Measurements from ENCODE around the gene SEMA3B.
"Not testable (repeated sequence)": the region's sequence is repeated elsewhere in the genome, so short reads cannot be mapped to it uniquely, and the experiment has no call there.

The SEMA3B gene

DNA sequence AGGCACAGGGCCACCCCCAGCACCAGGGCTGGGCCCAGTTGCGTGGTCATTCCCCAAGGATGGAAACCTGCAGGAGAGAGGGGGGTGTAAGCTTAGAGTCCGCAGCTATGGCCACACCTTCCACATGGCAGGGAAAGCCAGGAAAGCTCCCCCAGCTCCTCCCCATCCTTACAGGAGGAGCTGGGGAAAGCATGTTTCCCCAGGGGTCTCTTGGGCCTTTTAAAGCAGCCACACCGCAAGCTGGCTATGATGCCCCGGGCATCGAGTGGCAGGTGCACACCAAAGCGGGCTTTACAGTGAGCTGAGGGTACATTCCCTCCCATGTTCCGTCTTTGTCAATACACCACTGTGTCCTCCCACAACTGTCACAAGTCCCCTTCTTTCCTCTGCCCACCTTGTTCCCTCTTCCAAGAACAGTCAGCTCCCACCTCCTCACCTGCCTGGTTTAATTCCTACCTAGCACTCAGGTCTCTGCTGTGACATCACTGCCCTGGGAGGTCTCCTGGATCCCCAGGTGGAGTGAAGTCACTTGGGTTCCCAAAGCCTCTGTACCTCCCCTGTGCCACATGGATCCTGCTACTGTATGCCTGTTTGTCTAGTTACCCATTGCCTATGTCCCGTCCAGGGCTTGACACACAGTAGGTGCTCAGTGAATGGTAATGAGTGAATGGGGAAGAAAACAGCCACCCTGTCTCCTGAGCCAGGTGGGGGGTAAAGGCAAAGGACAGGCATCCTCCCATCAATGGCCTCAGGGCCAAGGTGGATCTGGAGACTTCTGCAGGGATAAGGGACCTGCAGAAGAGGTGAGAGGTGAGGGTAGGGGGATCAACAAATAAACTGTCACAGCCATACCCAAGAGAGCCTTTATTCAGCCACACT, 26.8 kb downstream of the SEMA3B start:
- DNase-seq = no peak

DNA sequence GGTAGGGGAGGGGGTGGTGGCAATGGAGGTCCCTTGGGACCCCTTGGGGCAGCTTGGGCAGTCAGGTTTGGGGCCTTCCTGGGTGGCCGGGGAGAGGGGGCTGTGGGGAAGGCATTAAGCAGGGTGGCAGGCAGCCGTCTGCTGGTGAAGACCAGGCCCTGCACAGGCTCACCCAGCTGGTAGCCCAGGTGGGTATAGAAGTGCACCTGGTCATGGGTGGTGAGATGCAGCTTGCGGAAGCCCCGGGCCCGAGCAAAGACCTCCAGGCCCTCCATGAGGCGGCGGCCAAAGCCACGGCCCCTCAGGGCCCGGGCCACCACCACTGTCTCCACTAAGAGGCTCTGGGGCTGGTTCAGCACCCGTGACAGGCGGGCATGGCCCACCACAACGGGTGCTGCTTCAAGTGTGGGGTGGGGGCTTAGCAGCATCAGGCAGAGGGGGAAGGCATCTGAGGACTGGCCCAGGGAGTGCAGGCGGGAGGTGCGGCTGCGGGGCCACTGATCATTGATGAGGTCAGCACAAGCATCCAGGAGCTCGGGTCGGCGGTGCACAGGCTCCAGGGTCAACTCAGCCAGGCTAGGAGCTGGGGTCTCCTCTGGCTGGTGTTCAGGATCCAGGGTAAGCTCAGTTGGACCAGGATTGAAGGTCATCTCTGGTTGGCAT, 27.9 kb downstream of the SEMA3B start:
- DNase-seq = no peak

DNA sequence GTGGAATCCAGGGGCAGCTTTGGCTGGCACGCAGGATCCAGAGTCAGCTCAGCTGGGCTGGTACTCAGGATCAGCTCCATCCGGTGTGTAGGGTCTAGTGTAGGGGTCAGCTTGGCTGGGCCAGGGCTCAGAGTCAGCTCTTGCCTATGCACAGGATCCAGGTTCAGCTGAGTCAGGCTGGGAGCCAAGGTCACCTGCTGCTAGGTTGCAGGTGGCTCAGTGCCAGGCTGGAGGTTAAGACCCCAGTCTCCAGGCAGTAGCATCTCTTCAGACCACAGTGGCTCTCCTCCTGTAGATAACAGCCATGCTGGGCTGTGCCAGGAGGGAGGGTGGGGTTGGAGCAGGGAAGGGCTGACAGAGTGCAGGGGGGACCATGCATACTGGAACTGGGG, 28.4 kb downstream of the SEMA3B start:
- DNase-seq = no peak

DNA sequence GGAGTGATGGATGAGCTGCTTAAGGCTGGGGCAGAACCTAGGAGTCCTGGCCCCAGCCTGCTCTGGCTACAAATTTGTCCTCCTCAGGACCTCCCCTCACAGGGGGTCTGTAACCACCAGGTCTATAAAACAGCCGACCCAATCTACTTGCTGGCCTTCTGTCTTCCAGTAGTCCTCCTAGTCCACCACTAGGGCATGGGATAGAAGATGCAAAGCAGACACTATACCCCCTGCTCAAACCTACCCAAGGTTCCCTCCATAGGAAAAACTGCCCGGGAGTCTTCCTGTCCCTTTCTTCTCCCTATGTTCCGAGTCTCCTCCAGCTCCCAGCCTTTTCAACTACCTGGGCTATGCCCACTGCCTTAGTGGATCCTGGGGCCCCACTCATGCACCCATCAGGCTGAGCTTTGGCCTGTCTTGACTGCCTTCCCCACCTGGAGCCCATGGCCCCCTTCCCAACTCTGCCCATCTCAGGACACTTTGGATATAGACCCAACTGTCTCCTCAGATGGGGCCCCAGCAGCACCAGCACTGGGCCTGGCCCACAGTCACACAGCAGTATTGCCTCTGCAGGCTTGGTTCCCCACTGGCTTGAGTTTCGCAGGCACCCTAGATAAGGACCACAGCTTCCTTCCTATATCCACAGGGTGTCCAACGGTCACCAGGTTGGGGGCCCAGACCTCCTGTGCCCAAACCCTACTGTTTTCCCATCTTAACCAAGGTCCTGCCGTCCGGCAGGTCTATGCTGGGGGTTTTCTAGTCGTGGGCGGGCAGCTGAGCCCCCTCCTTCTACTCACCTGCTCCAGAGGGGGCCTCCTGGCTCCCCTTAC, 29.2 kb downstream of the SEMA3B start:
- DNase-seq = no peak

DNA sequence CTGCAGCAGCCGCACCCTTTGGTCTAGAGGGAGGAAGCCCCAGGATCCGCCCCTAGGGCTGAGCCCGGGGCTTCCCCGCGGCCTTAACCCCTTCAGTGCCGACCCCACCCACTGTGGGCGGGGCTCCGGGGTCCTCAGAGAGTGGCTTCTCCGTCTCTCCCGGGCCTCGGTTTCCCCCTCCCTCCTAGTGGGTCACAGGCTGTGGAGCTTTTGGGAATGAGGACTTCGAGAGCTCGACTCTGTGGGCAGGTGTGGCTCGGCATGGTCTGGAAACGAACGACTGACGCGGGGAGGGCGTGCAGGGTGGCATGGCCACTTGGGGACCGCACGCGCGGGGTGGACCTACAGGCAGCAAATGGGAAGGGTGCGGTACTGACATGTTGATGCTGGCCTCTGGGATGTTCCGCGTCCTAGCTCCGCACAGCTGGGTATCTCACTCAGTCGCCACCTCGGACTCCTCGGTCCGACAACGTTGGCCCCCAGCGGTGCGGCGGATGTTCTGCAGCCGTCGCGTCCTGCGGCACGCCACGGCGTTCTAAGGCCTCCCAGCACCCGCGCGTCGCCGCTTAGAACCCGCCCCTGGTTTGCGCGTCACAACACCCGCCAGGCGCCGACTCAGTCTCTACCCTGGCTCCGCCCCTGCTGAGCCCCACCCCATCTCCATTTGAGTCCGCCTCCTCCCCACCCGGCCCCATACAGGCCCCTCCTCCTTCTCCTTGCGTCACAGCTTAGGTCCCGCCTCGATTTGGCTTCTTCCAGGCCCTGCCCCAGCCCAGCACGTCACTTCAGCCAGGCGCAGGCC, 30.1 kb downstream of the SEMA3B start, which contains the start of the genes HYAL3 and NAA80:
TSS of gene HYAL3 (minus strand) at position 570 of the 802 bp plus-strand sequence. CDS start 3,803 bp downstream, outside the sequence.
TSS of gene NAA80 (minus strand) at position 570 of the 802 bp plus-strand sequence. CDS start 1,942 bp downstream, outside the sequence.
- peak; percentile 99 for DNase-seq

DNA sequence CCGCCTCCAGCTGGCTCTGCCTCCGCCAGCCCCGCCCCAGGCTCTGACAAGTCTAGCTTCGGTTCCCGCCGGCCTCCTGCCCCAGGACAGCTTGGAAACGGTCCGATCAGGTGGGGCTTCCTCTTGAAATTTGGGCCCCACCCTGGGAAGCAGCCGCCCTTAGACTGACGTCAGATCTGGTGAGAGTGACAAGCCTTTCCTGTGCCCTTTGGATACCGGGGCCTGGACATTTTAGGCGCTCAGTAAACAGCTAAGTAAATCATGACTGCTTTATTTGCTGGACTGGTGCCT, 30.6 kb downstream of the SEMA3B start:
- DNase-seq = no peak

DNA sequence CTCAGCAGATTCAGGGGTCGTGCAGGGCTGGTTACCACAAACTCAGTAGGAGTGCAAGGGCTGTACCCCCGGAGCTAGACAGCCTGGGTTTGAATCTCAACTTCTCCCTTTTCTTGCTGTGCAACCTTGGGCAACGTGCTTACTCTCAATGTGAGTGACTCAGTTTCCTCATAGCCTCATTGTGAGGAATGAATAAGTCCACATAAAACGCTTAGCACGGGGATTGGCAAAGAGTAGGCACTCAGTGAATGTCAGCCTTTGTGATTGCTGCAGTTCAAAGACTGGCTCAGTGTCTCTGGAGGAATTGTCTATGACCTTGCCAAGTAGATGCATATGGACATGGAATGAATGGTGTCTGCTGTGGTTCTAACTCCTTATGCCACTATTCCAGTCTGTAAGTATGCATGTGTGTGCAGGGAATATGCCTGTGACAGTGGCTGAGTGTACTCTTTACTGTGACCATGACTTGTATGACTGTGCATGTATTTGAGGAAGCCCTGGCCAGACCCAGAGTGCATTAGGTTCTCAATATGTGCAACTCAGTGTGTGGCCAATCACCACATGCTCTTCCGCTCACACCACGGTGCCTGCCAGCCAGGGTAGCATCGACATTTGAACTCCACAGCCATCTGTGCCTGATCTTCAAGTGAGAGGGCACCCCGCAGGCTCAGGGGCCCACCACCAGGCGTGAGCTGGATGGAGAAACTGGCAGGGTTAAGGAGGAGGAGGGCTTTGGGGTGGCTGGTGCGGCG, 31.2 kb downstream of the SEMA3B start:
- DNase-seq = no peak

DNA sequence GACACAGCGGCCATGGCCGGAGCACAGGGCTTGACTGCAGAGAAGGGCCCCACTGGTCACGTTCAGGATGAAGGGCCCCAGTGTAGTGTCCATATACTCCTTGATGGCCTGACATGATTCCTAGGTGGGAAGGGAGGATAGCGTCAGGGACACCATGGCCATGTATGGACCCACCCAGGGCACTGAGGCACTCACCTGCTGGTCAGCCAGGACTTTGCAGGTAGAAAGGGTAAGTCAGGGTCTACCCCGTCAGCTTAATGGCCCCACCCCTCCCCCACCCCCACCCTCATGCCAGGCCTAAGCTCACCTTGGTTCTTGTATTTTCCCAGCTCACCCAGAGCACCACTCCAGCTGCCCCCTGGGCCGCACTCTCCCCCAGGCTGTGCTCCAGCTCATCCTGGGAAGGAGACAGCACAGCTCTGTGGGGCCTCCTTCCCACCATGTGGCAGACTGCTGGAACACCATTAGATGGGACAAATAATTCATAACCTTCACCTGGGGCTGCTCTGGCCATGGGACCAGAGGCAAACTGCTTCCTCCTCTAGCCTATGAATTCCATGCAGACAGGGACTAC, 31.8 kb downstream of the SEMA3B start:
- no peak for DNase-seq

DNA sequence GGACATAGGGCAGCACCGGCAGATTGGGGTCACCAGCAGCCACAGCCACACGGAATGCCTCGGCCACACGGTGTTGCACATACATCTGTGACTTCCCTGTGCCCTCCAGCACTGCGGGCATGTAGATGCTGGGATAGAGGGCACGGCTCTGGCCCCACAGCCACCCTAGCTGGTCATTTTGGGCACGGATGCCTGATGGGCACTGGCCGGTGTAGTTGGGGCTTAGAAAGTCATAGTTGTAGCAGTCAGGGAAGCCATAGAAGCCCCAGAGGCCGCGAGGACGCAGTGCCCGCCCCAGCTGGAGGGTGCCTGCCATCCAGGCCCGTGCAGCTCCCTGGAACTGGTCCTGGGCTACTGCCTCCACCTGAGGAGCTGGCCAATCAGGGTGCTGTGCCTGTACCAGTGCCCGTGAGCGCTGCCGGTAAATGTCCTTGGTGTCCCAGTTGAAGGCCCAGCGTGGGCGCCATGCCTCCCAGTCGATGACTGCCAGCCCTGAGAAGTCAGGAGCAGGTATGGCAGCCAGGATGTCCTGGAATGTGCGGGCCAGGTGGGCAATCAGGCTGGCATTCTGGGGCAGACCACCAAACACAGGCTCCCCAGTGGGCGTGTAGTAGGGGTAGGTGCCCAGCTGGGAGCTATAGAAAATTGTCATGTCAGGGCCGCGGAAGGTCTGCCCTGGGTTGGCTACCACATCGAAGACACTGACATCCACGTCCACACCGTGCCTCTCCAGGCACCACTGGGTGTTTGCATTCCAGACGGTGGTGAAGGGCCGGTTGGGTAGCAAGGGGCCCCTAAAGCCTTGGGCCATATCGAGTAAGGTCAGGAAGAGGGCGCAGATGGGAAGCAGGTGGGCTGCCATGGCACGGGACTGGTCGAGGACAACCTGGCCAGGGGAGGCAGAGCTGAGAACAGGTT, 33.4 kb downstream of the SEMA3B start:
- DNase-seq = no peak

DNA sequence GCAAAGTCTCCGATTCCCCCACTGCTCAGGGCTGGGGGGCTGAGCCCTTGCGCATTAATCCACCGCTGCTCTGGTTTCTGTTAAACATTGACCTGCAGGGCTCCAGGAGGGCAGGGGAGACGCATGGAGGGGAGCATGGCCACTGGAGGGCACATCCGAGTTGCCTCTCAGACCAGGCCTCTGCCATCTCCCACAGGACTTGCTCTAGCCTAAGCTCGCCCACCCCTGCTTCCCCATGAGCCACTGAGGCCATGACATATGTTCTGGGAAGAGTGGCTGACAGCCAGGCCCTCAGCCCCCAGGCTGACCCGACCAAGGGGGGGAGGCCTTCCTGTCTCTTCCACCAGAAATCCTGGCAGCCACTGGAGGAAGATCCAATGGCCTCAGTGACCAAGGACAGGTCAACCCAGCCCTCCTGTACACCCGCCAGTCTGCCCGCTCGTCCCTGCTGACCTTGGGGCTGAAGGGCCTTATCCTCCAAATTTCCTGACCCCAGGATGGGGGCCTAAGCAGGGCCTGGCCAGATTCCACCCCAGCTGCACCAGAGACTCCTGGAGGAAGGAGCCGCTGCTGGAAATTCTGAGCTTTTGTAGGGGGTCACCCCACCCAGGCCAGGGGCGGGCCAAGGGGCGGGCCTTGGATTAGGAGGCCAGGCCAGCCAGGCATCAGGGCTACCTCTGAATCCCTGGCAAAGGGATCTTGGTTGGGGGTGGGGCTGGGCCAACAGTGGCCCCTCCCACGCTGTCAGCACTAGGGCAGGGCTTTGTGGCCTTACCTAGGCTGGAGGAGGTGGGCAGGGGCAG, 34.3 kb downstream of the SEMA3B start, which contains the start of gene HYAL1:
TSS of gene HYAL1 (minus strand) at position 562 of the 803 bp plus-strand sequence. CDS start 618 bp downstream, outside the sequence.
- DNase-seq = no peak

DNA sequence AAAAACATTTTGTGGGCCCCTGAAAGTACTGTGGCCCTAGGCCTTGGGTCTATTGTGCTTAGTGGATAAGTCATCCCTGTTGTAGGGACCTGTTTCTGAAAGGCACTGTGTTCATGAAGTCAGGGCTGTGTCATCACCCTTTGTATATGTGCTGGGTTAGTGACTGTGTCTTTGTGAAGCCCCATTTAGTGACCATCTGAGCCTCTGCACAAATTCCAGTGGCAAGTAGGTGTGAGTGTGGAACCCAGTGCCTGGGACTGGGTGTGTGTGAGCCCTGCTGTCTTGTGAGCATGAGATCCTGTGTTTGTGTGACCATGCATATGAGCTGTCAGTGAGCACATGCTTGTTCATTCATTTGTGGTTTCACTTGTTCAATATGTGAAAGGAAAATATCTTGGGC, 35.7 kb downstream of the SEMA3B start:
- DNase-seq = no peak

DNA sequence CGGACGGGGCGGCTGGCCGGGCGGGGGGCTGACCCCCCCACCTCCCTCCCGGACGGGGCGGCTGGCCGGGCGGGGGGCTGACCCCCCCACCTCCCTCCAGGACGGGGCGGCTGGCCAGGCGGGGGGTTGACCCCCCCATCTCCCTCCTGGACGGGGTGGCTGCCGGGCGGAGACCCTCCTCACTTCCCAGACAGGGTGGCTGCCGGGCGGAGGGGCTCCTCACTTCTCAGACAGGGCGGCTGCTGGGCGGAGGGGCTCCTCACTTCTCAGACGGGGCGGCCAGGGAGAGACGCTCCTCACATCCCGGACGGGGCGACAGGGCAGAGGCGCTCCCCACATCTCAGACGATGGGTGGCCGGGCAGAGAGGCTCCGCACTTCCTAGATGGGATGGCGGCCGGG, 43.1 kb downstream of the SEMA3B start:
- DNase-seq = not testable (repeated sequence)

DNA sequence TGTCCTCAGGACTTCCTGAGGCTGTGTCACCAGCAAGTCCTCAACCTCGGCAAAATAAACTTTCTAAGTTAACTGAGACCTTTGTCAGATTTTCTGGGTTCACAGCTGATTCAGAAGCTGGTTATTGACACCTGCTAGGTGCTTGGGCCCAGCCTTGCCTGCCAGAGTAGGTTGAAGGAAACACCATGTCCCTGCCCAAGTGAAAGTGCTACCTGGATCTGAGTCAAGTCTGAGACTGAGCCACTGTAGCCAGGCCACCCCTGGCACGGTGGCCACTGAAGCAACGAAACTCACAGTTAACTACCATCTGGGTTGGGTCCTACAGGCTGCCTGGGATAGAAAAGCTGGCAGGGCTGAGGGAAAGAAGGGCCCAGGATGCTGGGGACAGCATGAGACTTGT, 45.4 kb downstream of the SEMA3B start:
- DNase-seq = no peak

DNA sequence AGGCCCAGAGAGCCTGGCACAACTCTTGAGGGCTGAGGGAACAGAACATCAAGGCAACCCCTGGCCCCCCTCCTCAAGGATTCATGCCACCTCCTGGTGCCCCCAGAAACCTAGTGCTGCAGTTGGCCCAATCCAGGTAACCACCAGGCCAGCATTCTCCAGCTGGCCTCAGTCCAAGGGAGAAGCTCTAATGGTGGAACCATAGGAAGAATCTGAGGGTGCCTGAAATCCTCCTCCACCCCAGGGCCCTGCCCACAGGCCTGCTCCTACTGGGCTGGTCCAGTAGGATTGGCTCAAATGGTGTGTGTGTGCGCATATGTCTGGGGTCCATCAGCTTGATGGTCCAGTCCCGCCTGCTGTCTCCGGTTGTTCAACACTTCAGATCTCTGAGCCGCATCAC, 45.9 kb downstream of the SEMA3B start:
- DNase-seq = no peak

DNA sequence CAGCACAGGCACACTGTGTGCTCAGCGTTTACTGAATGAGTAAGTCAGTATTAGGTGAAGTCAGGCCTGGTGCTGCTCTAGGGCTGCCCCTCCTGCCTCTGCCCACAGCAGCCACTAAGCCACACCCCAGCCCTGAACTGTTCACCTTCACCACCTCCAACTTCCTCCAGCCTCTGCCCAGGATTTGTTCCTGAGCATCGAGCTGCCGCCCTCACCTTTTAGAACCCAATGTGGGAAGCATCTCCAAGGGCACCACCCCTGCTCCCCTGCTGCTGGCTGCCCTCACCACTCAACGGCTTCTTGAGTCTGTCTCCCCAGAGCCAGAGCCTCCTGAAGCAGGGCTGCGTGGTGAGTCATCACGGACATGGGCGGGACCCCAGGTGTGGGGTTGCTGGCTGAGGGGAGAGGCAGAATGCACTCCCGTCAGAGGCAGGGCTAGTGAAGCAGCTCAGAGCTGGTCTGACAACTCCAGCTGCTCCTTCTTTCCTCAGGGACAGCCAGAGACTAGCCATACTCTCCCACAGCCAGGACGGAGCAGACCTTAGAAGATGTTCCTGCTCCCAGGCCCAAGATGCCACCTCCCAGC, 47.8 kb downstream of the SEMA3B start:
- DNase-seq = peak; percentile 82

DNA sequence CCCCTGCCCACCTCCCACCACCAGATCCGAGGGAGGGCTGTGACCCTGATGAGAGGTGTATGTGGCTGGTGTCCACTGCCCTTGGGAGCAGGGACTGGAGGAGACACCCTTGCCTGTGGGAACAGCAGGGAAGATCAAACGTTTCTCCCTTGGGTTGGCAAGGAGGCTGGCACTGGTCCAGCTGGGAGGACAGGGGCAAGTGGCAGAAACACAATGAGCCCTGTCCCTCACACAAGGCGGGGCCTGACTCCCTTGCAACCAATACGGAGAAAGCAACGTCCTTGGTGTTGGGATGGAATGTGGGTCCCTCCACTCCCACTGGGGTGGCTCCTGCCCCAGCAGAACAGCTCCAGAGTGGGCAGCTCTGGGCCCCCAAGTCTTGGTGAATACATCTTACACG, 48.4 kb downstream of the SEMA3B start:
- DNase-seq = no peak

DNA sequence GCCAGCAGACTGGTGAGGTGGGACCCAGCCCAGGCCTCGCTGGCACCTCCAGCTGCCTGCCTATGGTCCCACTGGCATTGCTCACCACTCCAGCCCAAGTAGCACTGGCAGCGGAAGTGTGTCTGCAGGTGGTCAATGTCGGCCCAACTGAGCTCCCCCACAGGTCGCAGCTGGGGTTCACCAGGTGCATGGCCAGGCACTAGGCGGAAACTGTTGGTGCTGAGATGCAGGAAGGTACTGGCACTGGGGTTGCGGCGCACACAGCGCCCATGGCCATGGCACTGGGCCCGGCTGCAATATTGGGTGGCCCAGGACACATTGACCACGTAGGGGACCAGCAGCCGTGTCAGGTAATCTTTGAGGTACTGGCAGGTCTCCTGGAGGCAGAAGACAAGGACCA, 49.2 kb downstream of the SEMA3B start:
- DNase-seq = no peak

DNA sequence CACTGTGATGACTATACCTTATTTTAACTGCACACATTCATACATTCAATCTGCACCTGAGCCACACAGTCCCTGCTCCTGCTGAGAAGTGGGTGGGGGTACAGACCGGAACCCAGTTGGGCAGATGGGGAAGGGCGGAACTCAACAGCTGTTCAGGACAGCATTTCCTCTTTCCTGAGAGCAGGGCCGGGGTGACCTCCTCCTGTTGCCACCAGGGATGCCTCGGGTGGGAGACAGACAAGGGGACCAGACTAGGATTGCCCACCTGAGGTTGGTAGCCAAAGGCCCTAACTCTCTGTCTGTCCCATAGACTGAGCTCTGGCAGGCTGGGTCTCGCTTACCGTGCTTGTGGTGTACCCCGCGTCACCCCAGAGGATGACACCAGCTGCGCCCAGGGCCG, 49.7 kb downstream of the SEMA3B start:
- no peak for DNase-seq

Measured in activated effector memory CD4-positive, alpha-beta T cell treated with Interleukin-2 at 50 U/mL for 16 hours (primary cell).